Measurements from ENCODE around the gene SNX33.
A peak's percentile ranks its signal among the peaks of the same experiment; 100 is the strongest.
"Not testable (repeated sequence)": the region's sequence is repeated elsewhere in the genome, so short reads cannot be mapped to it uniquely, and the experiment has no call there.

The SNX33 gene

DNA sequence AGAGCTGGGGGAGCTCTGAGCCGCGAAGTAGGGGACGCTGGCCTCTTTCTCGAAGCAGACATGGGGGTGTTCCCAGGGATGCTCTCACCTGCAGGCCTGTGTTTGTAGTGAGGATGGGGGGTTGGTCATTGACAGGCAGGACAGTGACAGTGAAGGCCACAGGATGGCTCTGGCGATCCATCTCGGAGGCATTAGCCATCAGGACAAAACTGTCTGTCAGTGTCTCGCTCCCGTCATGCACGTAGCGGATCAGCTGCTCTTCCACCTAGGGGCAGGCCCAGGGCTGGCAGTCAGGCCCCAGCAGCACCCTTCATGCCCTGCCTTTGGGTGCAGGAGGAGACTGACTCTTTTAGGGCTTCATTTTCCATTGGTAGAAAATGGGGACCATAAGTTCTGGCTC, 36.9 kb downstream of the SNX33 start:
- no peak for DNase-seq

DNA sequence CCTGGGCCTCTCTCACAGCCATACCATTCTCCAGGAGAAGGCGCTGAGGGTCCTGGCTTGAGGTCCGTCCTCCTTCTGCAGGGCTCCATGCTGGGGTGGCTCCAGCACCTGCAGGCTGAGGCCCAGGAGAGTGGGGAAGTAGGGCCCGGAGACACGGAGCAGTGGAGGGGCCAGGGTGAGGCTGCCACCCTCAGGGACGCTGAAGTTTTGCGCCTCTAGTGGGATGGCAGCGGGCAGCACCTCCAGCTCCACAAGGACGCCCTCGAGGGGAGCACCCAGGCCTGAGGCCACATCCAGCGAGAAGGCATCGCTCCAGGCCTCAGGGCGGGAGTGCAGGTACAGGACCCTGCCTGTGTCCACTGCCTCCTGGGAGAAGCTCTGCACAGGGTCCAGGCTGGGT, 37.5 kb downstream of the SNX33 start:
- no peak for DNase-seq

DNA sequence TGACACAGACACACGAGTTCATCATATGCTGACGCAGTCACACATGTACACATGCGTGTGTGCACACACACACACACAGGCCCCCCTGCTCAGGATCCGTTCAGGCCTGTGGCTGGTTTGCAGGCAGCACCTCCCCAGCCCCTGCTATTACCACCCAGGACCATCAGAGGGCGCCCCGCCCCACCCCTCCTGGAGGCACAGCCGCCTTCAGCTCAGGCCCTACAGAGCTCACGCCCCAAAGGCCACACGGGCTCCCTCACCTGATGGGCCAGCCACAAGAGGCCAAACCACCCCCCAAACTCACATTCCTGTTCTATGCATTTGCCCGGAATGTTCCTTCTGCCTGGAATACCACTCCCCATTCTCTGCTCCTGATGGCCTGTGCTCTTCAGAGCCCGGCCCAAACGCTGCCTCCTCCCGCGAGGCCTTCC, 38.5 kb downstream of the SNX33 start:
- DNase-seq = peak; percentile 91

- DNase-seq = no peak
Observed at GRCh38 chr15:75687486-75688277, 40.0 kb downstream of the SNX33 start.

DNA sequence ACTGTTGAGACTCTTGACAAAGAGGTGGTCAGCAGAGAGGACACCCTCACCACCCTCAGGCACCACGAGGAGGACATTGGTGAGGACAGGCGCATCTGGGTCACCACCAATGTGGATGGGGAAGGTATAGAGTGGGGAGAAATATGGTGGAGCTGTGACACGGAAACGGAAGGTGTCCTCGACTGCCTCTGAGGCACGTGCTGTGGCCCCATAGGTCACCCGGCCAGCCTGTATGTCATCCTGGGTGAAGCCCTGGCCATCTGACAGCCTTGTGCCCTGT, 40.5 kb downstream of the SNX33 start:
- no peak for DNase-seq

- DNase-seq = no peak
Observed at GRCh38 chr15:75688831-75689230, 41.1 kb downstream of the SNX33 start.

- not testable (repeated sequence) for DNase-seq
Observed at GRCh38 chr15:75689429-75689828, 41.7 kb downstream of the SNX33 start.

DNA sequence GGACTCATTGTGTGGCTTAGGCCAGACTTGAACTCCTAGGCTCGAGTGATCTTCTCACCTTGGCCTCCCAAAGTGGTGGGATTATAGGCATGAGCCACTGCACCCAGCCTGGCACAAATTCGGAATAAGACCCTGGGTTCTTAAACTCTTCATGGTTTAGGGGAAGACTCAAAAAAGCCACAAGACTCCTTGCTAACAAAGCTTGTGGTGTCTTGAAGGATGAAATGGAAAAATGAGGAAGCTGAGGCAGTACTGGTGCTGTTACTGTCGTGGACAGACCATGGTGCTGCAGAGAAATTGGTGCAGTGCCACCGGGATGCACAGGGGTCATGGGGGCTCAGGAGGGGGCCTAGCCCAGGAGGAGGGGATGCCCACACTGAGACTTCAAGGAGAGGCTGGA, 44.6 kb downstream of the SNX33 start:
- not testable (repeated sequence) for DNase-seq

DNA sequence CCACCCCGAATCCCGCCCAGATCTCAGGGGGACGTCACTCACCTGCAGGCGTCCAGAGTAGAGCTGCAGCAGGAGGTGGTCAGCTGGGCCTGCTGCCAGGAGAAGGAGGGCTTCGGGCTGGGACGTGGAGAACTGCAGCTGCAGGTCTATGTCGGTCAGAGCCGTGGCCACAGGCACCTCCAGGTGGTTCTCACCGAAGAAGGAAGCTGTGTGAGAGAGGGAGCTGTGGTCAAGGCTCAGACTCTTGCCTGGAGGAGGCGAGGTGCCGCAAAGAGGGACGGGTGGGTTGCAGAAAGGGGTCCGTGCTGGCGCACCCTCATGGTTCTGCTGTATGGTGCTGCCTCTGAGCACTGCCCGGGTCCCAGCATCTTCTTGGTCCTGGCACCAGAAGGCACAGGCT, 45.3 kb downstream of the SNX33 start:
- DNase-seq = not testable (repeated sequence)

DNA sequence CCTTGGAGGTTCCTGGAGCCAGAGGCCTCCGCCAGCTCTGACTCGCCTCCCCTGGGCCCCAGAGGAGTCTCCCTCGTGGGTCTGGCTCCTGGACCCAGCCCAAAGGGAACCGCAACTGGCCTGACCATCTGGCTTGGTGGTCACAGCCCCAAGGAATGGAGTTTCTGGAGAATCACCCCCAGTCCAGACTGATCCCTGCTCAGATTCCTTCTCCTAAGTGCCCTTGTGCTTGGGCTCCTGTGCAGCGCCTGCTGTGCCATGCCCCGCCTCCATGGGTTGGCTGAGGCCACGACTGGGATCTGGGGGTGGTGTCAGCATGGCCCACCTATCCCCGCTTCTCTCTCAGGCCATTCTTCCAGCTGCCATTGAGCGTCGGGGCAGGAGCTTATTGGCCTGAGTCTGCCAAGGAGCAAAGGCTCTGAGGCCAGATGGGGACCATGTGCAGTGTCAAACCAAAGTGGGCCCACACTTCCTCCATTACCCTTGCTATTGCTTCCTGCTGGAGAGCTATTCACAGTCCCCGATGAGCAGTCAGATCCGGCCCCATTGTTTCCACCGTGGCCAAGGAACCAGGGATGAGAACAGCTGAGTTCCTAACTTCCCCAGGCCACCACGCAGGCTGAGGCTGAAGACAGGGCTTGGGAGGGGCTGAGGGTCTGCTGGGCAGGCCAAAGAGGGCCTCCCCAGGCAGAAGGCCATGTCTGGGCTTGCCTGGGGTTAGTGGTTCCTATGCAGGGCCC, 46.0 kb downstream of the SNX33 start:
- no peak for DNase-seq

DNA sequence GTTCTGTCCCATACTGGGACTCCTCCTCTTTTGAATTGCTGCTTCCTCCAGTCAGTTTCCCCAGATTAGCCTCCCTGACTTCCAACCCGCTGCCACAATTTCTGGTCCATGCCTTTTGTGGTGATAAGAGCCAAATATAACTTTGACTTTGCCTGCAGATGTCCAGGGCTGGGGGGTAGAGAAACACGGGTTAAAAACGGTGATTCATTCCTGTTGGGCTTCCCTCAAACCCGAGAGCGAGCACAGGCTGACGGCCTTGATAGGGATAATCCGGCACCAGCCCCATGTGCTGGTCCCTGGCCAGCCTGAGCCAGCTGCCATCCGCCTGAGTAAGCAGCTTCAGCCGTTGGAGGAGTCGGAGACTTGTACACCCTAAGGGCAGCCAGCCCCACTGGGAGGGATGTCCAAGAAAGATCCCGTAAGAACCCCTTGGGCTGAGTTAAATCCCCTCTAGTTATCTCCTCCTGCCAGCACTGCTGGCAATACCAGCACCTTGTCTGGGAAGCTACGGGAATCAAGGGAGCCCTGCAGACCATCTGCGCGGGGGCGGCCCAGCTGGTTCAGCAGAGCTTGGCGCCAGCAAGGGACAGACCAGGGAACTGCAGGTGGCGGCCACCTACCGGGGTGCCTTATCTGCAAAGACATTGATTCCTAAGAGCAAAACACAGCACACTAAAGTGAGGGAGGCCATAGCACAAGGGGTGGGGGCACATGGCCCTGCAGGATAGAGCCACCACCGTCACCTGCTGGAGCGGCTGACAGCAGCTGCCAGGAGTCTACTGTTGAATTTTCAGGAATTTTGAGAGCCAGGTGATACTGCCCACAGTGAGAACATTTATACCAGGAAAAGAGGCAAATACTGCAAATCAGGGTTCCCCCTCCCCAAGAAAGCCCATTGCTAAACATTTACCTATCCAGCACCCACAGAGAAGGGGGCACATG, 46.8 kb downstream of the SNX33 start:
- DNase-seq = no peak

DNA sequence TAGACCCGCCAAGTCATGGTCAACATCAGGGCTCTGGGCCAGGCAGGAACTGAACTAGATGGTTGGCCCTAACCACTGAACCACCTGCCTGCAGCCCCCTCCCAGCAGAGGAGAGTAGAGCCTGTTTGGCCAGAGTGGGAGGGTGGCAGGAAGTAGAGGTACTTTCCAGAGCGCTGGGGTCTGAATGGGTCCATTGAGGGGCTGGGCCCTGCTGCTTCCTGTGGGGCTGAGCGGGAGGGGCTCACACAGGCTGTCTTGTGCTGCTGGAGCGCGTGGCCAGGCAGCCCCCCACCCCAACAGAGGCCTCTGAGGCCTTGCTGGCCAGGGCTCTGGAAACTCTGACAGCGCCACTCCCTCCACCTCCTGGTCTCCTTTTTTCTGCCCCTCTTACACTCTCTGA, 47.5 kb downstream of the SNX33 start:
- no peak for DNase-seq

- DNase-seq = no peak
Observed at GRCh38 chr15:75695634-75696310, 48.1 kb downstream of the SNX33 start.

DNA sequence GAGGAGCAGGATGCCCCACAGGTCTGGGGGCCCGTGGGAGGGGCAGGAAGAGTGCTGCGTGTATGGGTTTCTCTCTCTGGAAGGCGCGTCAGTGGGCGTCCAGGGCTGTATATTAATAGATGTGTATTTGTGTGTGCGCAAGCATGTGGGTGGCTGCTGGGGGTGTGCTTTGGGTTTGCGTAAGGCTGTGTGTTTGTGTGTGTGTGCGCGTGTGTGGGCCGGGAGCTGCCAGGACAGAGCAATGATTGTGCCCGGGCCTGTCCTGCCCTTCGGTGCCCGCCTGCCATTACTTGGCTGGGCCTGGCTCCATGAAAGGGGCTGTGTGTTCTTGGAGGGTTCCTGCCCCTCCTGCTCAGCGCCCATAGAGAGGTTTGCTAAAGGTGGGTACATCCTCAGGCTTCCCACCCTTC, 48.6 kb downstream of the SNX33 start:
- no peak for DNase-seq

DNA sequence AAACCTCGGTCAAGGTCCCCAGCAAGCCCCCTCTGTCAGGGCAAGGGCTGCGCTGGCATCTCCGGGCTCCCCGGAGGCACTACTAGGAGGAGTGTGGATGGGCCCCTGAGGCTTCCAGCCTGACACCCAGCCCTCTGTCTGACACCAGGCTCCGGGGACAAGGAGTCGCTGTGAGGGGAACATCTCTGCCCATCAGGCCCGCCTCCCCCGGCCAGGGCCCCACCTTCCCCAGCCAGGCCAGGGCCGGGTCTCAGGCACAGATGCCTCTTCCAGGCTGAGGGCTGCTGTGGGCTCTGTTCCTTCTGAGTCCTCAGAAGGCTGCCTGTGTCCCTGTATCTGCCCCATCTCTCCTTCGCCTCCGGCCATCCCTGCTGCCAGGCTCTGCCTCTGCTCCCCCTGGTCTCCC, 49.1 kb downstream of the SNX33 start:
- DNase-seq = no peak

DNA sequence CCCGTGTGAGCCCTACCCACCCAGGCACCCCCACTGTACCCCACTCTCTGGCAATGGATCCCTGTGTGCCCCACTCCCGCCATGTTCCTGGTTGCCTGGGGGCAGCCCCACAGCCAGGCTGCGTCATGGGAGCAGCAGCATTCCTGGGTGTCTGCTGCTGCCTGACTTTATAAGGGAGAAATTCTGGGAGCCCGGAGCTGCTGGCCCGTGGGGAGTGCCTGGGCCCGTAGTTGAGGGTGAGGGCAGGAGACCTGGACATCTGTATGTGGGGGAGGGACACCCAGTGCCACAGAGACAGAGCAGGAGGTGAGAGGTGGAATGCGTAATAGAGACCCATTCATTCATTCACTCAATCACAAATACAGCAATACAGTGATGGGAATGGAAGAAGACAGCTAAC, 49.8 kb downstream of the SNX33 start:
- DNase-seq = no peak

DNA sequence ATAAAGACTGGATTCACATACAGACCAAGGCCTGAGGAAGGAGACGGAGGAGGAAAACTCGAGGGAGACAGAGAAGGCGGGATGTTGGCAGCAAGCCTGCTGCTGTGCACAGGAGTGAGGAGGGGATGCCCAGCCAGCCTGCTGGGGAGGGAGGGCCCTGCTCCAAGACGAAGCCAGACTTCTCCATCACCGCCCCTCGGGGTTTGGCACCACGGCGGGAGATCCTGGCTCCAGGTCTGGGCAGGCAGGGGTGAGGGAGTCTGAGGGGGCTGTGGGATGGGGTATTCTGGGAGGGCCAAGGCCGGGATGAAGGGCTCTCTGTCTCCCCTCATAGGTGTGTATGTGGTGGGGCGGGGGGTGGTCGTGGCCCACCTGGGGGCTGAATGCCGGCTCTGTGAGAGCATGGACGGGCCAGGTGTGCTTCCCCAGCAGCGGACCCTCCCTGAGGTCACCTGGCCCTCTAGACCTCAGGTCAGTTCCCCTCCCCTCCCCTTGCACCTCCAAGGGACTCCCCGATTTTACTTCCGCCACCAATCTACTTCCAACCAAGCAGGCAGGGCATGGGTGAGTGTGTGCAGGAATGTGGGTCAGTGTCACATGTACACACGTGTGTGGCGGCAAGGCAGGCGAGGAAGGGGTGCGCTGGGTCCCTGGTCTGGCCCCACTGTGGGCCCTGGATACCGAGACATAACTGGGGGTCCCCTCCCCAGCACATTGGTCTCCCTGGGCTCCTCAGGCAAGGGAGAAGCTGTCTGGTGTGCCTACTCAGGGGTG, 50.4 kb downstream of the SNX33 start:
- DNase-seq = not testable (repeated sequence)

DNA sequence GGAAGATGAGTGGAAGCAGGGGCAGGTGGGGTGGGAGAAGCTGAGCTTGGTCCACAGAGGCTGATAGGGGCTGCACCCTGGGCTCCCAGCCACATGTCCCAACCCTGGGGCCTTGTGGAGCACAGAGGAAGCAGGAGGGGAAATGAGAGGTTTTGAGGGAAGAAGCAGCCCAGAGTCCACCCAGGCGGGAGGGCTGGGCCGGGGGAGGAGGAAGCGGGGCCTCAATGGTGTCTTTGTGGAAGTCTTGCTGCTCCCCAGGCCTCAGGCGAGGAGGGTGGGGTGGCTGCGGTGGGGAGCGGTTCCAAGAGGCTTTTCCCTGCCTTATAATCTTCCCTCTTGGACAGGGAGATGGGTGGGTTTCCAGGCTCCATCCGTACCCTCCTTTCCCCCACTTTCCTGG, 51.8 kb downstream of the SNX33 start:
- not testable (repeated sequence) for DNase-seq

DNA sequence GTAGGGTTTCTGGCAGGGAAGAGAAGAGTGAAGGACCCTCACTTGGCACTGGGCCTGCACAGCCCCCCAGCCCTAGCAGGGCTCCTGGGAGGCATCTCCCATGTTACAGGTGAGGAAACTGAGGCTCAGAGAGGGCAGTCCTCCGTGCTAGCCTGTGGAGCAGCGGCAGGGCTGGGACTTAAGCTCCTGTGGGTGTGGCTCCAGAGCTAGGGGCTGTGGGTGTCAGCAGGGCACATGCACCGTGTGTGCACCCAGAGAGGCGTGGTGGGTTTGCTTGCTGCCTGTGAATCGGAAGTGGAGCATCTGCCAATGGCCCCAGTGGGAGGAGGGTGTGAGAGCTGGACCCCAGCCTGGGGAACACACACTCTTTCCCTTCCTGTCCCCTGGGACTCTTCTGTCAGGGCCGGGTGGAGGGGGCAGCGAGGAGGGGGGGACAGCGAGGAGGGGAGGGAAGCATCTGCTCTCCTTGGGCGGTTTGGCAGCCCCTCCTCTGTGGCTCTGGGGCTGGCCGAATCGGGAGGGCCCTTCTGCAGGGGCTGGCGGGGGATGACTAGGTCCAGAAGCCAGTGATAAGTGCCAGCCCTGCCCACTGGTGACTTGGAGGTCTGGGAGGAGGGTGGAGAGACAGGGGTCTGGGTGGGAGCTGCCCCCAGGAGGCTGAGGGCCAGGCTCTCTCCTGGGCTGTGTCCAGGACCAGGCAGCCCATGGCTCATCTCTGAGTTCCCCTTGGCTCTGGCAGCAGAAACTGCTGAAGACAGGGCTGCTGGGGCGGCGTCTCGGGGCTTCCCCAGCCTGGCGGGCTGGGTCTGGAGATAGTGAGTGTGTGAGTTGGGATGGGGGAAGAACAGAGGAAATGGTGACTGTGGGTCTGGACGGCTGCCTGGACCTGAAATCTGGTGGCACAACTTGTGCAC, 52.5 kb downstream of the SNX33 start:
- not testable (repeated sequence) for DNase-seq

DNA sequence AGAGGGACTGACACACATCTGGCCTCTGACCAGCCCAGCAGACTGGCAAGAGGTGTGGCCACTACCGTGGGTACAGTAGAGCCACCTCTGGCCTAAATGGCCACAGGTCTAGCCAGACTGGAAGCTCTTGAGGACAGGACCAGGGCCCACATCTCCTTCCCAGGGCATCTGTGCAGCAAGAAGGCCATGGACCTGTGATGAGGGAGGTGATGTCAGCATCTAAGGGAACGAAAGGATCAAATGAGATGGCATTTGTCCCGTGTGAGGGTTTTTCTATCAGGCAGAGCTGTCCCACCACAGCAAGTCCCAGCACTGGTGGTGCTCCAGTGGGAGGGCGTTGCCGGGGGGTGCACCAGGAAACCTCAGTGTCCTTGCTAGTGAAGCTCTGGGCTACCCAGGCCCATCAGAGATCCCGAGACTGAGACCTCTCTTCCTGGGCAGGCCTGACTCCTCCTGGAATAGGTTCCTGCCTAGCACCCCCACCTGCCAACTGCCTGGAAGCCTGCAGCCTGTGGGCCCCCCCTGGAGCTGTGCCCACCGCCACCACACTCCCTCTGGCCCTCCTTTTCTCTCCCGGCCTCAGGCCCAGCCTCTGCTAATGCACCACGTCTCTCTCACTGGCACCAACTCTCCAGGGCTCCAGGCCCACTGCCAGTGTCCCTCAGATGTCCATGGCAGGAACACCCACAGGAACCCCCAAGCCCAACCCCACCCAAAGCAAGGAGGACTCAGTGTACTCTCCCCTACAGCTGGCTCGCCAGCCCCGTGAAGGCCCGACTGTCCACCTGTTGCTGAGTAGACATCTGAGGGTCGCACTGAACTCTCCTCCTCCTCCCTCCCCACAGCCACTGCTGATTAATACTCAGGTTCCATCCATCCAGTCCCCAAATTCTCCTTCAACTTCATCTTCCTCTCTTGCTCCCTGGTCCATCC, 53.6 kb downstream of the SNX33 start:
- not testable (repeated sequence) for DNase-seq
